Aorta (tissue), 5 donors: ENCODE data around the gene GLT8D2. TPM values are rescaled to one million over a fixed set of nuclear protein-coding genes. Genes with fewer than 3 reads are reported as not detected.

Experiments
- ATAC-seq: fragments of 200-7000 bp; cut with Tn5 transposase; one replicate; pipeline ENCODE4 v1.9.1; 2022; ENCODE audit warnings: moderate library complexity; ENCODE audit not compliant: low FRiP score
- DNase-seq, 2 donors: peaks; one replicate each; pipeline ENCODE4 v3.0.0-alpha.2; 2020
- H3K27ac ChIP-seq, 2 donors: one replicate each; pipeline ENCODE4 v1.5.1; 2013; ENCODE audit warnings: low read length in 2 of 2, mild to moderate bottlenecking in 2 of 2, moderate library complexity in 2 of 2, control low read depth in 1 of 2, inconsistent platforms in 1 of 2, low read depth in 1 of 2
- H3K27me3 ChIP-seq, 2 donors: one replicate each; pipeline ENCODE4 v1.6.1; 2013; ENCODE audit warnings: control low read depth in 1 of 2, low read length in 1 of 2, mild to moderate bottlenecking in 1 of 2, moderate library complexity in 1 of 2; ENCODE audit not compliant: insufficient read depth in 2 of 2, control insufficient read depth in 1 of 2
- H3K36me3 ChIP-seq, 2 donors: one replicate each; pipeline ENCODE4 v1.6.1; 2013; ENCODE audit warnings: control low read depth in 1 of 2, low read length in 1 of 2, mild to moderate bottlenecking in 1 of 2; ENCODE audit not compliant: insufficient read depth in 2 of 2, control insufficient read depth in 1 of 2
- H3K4me1 ChIP-seq, 2 donors: one replicate each; pipeline ENCODE4 v1.6.1; 2013; ENCODE audit warnings: low read length in 2 of 2, control low read depth in 1 of 2, mild to moderate bottlenecking in 1 of 2, moderate library complexity in 1 of 2; ENCODE audit not compliant: insufficient read depth in 2 of 2, control insufficient read depth in 1 of 2
- H3K4me3 ChIP-seq, 2 donors: one replicate each; pipeline ENCODE4 v1.5.1; 2013; ENCODE audit warnings: low read length in 2 of 2, control low read depth in 1 of 2, mild to moderate bottlenecking in 1 of 2
- H3K9me3 ChIP-seq: one replicate; pipeline ENCODE4 v1.6.1; 2013; ENCODE audit warnings: mild to moderate bottlenecking, low read length; ENCODE audit not compliant: control insufficient read depth
- WGBS, 2 donors: extraction: QIAGEN DNeasy Blood & Tissue Kit; methylation state at CpG; one replicate each; pipeline ENCODE4 v1.1.7; 2013; 5-methylcytosine and 5-hydroxymethylcytosine counted together
- intact Hi-C, 2 donors: fragments of 100-400 bp; cut with DNase I; formaldehyde crosslinking; loops; one replicate each; pipeline versions ENCODE4 v1.14.2 to v1.15.0; 2022
- polyA plus RNA-seq, 2 donors: library from polyadenylated mRNA; stranded (reverse); fragments of 200-250 nt; gene quantifications; one replicate each; pipeline ENCODE4 v1.2.3, GENCODE V29; 2013
- total RNA-seq, 2 donors: library from RNA; stranded (reverse); fragmentation: NEBNext Ultra II Directional; extraction: Animal tissue kit (Norgen Biotek cat#: 25700); gene quantifications; one replicate each; pipeline ENCODE4 v1.2.1, GENCODE V29; 2021
- donor health status: healthy with polysubstance abuse.
- donor health status: Bipolar disorder and iron deficiency.
- donor health status: DM: no; HTN: no; CAD: no.
- donor health status: DM: no; HTN: no; CAD: no.
- donor health status: DM: yes; HTN: yes; CAD: no.

The GLT8D2 gene
- total and polyA plus RNA-seq, 4 donors = 28.2 to 114 (median 47.5) TPM

DNA sequence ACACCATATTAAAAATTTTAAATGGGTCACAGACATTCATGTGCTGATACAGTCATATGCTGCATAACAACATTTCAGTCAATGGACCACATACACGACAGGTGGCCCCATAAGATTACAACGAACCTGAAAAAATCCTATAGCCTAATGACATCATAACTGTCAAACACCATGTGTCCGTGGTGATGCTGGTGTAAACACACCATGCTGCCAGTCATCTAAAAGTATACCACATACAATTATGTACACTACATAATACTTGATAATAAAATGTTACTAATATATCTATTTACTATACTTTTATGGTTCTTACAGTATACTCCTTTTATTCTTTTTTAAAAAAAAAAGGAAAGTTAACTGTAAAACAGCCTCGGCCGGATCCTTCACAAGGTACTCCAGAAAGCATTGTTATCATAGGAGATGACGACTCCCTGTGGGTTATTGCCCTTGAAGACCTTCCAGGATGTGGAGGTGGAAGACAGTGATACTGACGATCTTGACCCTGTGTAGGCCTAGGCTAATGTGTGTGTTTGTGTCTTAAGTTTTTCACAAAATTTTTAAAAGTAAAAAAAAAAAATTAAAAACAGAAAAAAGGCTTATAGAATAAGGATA is 89.3 kb downstream of the GLT8D2 start:
- Histone ChIP-seq H3K4me1 (peaks cover 2 to 4% of the 10 kb centered on the region in 2 donors), H3K27me3 (no peaks in the 10 kb centered on the region), H3K36me3 (no peaks in the 10 kb centered on the region), H3K4me3 (no peak overlapping the region), H3K27ac (no peak overlapping the region), H3K9me3 (no peaks in the 10 kb centered on the region)
- no peak for ATAC-seq
- no peak for DNase-seq
- intact Hi-C loops = loop anchor here in 1 of 2 donors (10.0 kb wide), 1 partner anchor 84 kb away; no protein-coding TSS in a partner anchor
- WGBS, 2 donors = 72% methylated on average over 7 of the region's 7 CpGs

DNA sequence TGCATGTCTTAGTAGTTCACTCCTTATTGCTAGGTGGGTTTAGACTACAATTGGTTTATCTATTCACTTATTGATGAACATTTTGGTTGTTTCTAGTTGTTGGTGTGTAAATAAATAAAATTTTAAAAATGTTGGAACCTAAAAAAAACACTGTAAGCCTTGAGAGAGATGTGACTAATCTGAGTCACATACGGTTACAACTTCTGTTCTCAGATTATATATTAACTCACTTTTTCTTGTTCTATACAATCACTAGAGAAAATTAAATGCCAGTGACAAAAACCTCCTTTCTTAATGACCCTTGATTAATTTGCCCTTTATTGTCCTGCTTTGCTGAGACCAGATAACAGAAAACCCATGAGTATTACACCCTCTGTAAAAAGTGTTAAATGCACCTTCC is 91.4 kb downstream of the GLT8D2 start:
- H3K27me3 ChIP-seq = no peaks in the 10 kb centered on the region
- peaks cover 0 to under 1% of the 10 kb centered on the region in 2 donors for H3K36me3 ChIP-seq
- no peaks in the 10 kb centered on the region for H3K4me1 ChIP-seq
- H3K4me3 ChIP-seq = no peak overlapping the region
- 51 to 59% methylated on average over 1 of the region's 1 CpG for WGBS, 2 donors
- H3K27ac ChIP-seq = no peak overlapping the region
- H3K9me3 ChIP-seq = no peaks in the 10 kb centered on the region
- ATAC-seq = no peak
- DNase-seq = no peak
- intact Hi-C loops = loop anchor here in 1 of 2 donors (10.0 kb wide), 1 partner anchor 146 kb away; no protein-coding TSS in a partner anchor

DNA sequence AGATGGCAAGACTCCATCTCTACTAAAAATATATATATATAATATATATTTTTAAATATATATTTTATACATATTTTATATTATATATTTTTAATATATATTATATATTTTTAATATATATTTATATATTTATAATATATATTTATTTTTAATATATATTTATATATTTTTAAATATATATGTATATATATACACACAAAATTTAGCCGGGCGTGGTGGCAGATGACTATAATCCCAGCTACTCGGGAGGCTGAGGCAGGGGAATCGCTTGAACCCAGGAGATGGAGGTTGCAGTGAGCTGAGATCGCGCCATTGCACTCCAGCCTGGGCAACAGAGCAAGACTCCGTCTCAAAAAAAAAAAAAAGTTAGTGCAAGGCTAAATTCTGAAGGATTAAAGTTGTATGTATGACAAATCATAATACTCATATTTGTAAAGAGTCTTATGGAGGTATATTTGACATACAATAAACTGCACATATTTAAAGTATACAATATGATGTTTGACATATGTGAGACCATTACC is 92.1 kb downstream of the GLT8D2 start:
- Histone ChIP-seq H3K4me1 (no peaks in the 10 kb centered on the region), H3K4me3 (peak overlapping the region in 1 of 2 donors; percentile 25), H3K36me3 (peaks cover 0 to 4% of the 10 kb centered on the region in 2 donors), H3K9me3 (no peaks in the 10 kb centered on the region), H3K27ac (no peak overlapping the region), H3K27me3 (no peaks in the 10 kb centered on the region)
- no peak for DNase-seq
- ATAC-seq = no peak
- intact Hi-C loops = loop anchor here in 1 of 2 donors (1.0 to 10.0 kb wide), 2 partner anchors 29 to 147 kb away; no protein-coding TSS in a partner anchor
- WGBS, 2 donors = 85 to 88% methylated on average over 7 of the region's 7 CpGs

DNA sequence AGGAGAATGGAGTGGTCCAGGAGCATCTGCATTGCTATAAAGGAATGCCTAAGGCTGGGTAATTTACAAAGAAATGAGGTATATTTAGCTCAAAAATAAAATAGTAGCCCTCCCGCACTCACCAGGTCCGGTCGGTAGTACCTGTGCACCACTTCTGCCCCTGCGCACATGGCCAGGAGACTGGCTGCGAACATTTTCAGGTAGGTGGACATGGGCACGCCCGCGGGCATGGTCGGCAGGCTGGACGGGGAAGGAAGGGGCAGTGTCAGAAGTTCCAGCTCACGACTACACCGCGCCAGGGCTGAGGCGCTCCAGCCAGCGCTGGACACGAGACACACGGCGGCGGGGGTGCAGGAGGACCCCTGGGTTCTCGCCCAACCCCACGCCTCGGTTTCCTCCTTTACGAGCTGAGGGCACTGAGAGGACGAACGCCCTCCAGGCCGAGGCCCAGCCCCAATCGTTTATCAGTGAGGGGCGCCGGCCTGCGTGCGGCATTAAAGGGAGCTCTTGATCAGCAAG is 93.4 kb downstream of the GLT8D2 start:
- ATAC-seq (peak; percentile 70), DNase-seq (no peak)
- Histone ChIP-seq H3K9me3 (no peaks in the 10 kb centered on the region), H3K4me1 (no peaks in the 10 kb centered on the region), H3K27ac (peak overlapping the region in 1 of 2 donors; percentile 54), H3K36me3 (peaks cover 0 to 4% of the 10 kb centered on the region in 2 donors), H3K4me3 (peak overlapping the region; percentile 56 to 76), H3K27me3 (no peaks in the 10 kb centered on the region)
- intact Hi-C loops = loop anchor here in 1 of 2 donors (1.0 to 10.0 kb wide), 2 partner anchors 27 to 148 kb away; no protein-coding TSS in a partner anchor
- WGBS, 2 donors = 0 to 1% methylated on average over 17 to 31 of the region's 31 CpGs

DNA sequence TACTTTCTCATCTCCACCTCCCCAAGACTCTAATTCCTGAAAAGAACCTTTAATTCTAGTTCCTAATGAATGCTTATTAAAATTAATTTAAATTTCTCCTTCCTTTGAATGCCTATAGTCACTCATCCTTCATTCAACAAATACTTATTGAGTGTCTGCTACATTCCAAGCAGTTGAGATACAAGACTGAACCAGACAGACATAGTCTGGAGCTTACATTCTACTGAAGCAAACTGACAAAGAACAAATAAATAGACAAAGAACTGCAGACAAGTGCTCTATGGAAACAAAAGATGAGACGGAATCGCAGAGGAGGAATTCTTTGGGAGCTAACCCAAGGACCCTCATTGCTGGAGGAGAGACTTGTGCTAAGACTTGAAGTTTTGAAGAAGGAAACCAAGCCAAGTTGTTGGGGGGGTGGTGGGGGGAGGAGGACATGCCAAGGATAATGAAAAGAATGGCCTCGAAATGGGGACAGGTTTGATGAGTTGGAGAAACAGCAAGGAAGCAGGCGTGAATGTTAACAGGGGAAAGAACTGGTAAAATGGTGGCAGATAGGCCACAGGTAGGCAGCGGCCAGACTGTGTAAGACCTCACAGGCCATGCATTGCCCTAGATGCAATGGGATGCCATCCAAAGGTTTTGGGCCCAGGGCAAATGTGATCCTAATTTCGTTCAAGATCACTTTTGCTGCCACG is 94.0 kb downstream of the GLT8D2 start:
- DNase-seq (no peak), ATAC-seq (no peak)
- H3K27ac ChIP-seq = no peak overlapping the region
- H3K27me3 ChIP-seq = no peaks in the 10 kb centered on the region
- peaks cover 0 to 4% of the 10 kb centered on the region in 2 donors for H3K36me3 ChIP-seq
- no peaks in the 10 kb centered on the region for H3K9me3 ChIP-seq
- H3K4me3 ChIP-seq = peak overlapping the region; percentile 56 to 76
- 6 to 14% methylated on average over 7 of the region's 7 CpGs for WGBS, 2 donors
- intact Hi-C loops = loop anchor here in 1 of 2 donors (10.0 kb wide), 1 partner anchor 149 kb away; no protein-coding TSS in a partner anchor
- no peaks in the 10 kb centered on the region for H3K4me1 ChIP-seq

DNA sequence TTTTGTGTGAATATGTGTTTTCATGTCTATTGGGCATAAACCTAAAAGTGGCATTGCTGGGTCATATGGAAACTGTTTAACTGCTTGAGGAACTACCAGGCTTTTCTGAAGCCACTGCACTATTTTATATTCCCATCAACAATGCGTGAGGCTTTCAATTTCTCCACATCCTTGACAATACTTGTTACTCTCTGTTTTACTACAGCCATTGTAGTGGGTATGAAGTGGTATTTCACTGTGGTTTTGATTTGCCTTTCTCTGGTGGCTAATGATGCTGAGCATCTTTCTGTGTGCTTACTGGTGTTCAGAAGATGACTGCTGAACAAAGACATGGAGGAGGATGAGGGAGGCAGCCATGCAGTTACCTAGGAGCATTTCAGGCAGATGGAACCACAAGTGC is 97.5 kb downstream of the GLT8D2 start:
- WGBS, 2 donors = 28 to 44% methylated on average over 1 of the region's 1 CpG
- H3K4me1 ChIP-seq = no peaks in the 10 kb centered on the region
- H3K27me3 ChIP-seq = no peaks in the 10 kb centered on the region
- H3K4me3 ChIP-seq = no peak overlapping the region
- intact Hi-C loops = loop anchor here in 1 of 2 donors (10.0 kb wide), 1 partner anchor 152 kb away; no protein-coding TSS in a partner anchor
- ATAC-seq (no peak), DNase-seq (no peak)
- H3K9me3 ChIP-seq = no peaks in the 10 kb centered on the region
- H3K27ac ChIP-seq = no peak overlapping the region
- H3K36me3 ChIP-seq = peaks cover 6 to 9% of the 10 kb centered on the region in 2 donors

DNA sequence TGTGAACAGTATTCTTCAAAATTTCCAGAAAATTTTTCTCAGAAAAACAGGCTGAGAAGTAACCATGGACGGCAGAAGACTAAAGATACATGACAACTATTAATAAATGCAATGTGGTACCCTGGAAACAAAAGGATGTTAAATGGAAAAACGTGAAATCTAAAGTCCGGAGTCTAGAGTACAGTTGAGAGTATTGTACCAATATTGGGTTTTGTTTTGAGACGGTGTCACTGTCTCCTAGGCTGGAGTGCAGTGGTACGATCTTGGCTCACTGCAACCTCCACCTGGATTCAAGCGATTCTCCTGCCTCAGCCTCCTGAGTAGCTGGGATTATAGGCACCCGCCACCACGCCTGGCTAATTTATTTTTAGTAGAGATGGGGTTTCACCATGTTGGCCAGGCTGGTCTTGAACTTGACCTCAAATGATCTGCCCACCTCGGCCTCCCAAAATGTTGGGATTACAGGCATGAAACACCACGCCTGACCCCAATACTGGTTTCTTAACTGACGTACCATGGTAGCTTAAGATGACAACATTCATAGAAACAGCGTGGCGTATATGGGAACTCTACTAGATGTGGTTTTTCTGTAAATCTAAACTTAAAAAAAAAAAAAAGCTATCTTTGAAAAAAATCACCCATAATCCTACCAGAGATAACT is 101.1 kb downstream of the GLT8D2 start:
- H3K4me1 ChIP-seq = no peaks in the 10 kb centered on the region
- no peak for DNase-seq
- H3K27ac ChIP-seq = no peak overlapping the region
- H3K27me3 ChIP-seq = no peaks in the 10 kb centered on the region
- no peak for ATAC-seq
- H3K9me3 ChIP-seq = no peaks in the 10 kb centered on the region
- H3K4me3 ChIP-seq = no peak overlapping the region
- intact Hi-C loops = no loop called here
- peaks cover 13 to 17% of the 10 kb centered on the region in 2 donors for H3K36me3 ChIP-seq
- WGBS, 2 donors = 76 to 77% methylated on average over 13 of the region's 13 CpGs

DNA sequence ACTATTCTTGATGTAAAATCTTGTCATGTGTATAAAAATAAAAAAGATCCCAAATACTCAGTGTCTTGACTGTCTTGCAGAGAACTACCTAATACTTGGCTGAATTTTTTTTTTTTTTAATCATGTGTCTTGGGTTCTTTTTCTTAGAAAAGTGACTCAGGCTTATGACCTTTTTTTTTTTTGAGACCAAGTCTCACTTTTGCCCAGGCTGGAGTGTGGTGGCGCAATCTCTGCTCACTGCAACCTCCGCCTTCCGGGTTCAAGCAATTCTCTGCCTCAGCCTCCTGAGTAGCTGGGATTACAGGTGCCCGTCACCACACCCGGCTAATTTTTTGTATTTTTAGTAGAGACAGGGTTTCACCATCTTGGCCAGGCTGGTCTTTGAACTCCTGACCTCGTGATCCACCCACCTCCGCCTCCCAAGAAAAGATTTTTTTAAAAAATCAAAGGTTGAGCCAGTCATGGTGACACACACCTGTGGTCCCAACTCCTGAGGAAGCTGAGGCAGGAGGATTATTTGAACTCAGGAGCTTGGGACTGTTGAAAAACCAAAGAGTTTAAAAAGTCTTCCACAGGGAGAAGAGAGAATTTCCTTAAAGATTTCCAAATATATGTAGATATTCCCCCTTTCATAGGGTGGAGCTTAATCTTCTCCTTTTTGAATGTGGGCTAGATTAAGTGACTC is 102.0 kb downstream of the GLT8D2 start:
- intact Hi-C loops = no loop called here
- H3K9me3 ChIP-seq = no peaks in the 10 kb centered on the region
- no peak overlapping the region for H3K27ac ChIP-seq
- WGBS, 2 donors = 89 to 95% methylated on average over 7 of the region's 7 CpGs
- no peaks in the 10 kb centered on the region for H3K4me1 ChIP-seq
- no peak overlapping the region for H3K4me3 ChIP-seq
- DNase-seq (no peak), ATAC-seq (no peak)
- peaks cover 12 to 19% of the 10 kb centered on the region in 2 donors for H3K36me3 ChIP-seq
- no peaks in the 10 kb centered on the region for H3K27me3 ChIP-seq
